Osteocyte (in vitro differentiated cells): ENCODE results near the gene COTL1. TPM values are rescaled to one million over a fixed set of nuclear protein-coding genes. Genes with fewer than 3 reads are reported as not detected.

ENCODE experiments used
- DNase-seq: peaks from one replicate; pipeline ENCODE4 v3.0.0; 2021; ENCODE audit warnings: mixed read lengths; ENCODE audit not compliant: unreplicated experiment; ENCODE audit errors: extremely low spot score
- H3K27ac Mint-ChIP-seq: one replicate; pipeline ENCODE4 v1.8.0; 2021; ENCODE audit warnings: mild to moderate bottlenecking, mixed read lengths; ENCODE audit not compliant: unreplicated experiment
- H3K27me3 Mint-ChIP-seq: one replicate; pipeline ENCODE4 v1.8.0; 2021; ENCODE audit warnings: mixed read lengths; ENCODE audit not compliant: unreplicated experiment
- H3K36me3 Mint-ChIP-seq: one replicate; pipeline ENCODE4 v1.8.0; 2021; ENCODE audit warnings: mixed read lengths; ENCODE audit not compliant: unreplicated experiment
- H3K4me1 Mint-ChIP-seq: one replicate; pipeline ENCODE4 v1.8.0; 2021; ENCODE audit warnings: mixed read lengths; ENCODE audit not compliant: unreplicated experiment
- H3K4me3 Mint-ChIP-seq: one replicate; pipeline ENCODE4 v1.8.0; 2021; ENCODE audit warnings: mild to moderate bottlenecking, moderate library complexity, mixed read lengths; ENCODE audit not compliant: unreplicated experiment
- H3K9me3 Mint-ChIP-seq: one replicate; pipeline ENCODE4 v1.8.0; 2021; ENCODE audit warnings: mixed read lengths; ENCODE audit not compliant: unreplicated experiment
- CTCF ChIP-seq: fragments of 200-600 bp; sonication (generic); IDR thresholded peaks from 2 replicates; pipeline ENCODE4 v1.5.0; 2021; ENCODE audit warnings: antibody characterized with exemption, mild to moderate bottlenecking, moderate library complexity
- total RNA-seq: library from RNA; stranded (reverse); gene quantifications from 2 replicates; pipeline ENCODE4 v1.2.1, GENCODE V29; 2021

Gene COTL1
- total RNA-seq, 1 donor from 2014 or later: 103 TPM

- TF ChIP-seq CTCF: no peak
Observed at GRCh38 chr16:84656649-84657048, 38.8 kb upstream of the COTL1 start.

GRCh38 chr16:84654998-84655397, 37.1 kb upstream of the COTL1 start:
- Mint-ChIP-seq H3K4me3 (no peak overlapping the region), H3K27ac (no peak overlapping the region), H3K9me3 (no peaks in the 10 kb centered on the region), H3K27me3 (no peaks in the 10 kb centered on the region), H3K36me3 (peaks cover 39% of the 10 kb centered on the region), H3K4me1 (peaks cover under 1% of the 10 kb centered on the region)
- no peak for DNase-seq
- no peak for TF ChIP-seq CTCF

More at GRCh38 chr16:84656649-84657048, 38.8 kb upstream of the COTL1 start:
- Mint-ChIP-seq H3K9me3 (no peaks in the 10 kb centered on the region), H3K27me3 (no peaks in the 10 kb centered on the region), H3K36me3 (peaks cover 41% of the 10 kb centered on the region), H3K4me3 (no peak overlapping the region), H3K27ac (no peak overlapping the region), H3K4me1 (no peaks in the 10 kb centered on the region)
- DNase-seq: no peak

- Mint-ChIP-seq H3K27ac (no peak overlapping the region), H3K4me1 (peaks cover 6% of the 10 kb centered on the region), H3K27me3 (no peaks in the 10 kb centered on the region), H3K36me3 (peaks cover 36% of the 10 kb centered on the region), H3K9me3 (no peaks in the 10 kb centered on the region), H3K4me3 (no peak overlapping the region)
- no peak for DNase-seq
- TF ChIP-seq CTCF: no peak
Observed at GRCh38 chr16:84654238-84654637, 36.4 kb upstream of the COTL1 start.

- DNase-seq: no peak
- no peaks in the 10 kb centered on the region for H3K27me3 Mint-ChIP-seq
- no peak overlapping the region for H3K4me3 Mint-ChIP-seq
- H3K36me3 Mint-ChIP-seq: peaks cover 19% of the 10 kb centered on the region
- TF ChIP-seq CTCF: no peak
- no peaks in the 10 kb centered on the region for H3K9me3 Mint-ChIP-seq
- no peak overlapping the region for H3K27ac Mint-ChIP-seq
- peaks cover 13% of the 10 kb centered on the region for H3K4me1 Mint-ChIP-seq
Observed at GRCh38 chr16:84652566-84652965, 34.7 kb upstream of the COTL1 start.

GRCh38 chr16:84650062-84650991, 32.4 kb upstream of the COTL1 start:
- H3K9me3 Mint-ChIP-seq: no peaks in the 10 kb centered on the region
- no peak for DNase-seq
- H3K36me3 Mint-ChIP-seq: peaks cover 11% of the 10 kb centered on the region
- peak overlapping the region; percentile 61 for H3K4me3 Mint-ChIP-seq
- peaks cover 15% of the 10 kb centered on the region for H3K4me1 Mint-ChIP-seq
- H3K27ac Mint-ChIP-seq: no peak overlapping the region
- no peaks in the 10 kb centered on the region for H3K27me3 Mint-ChIP-seq
- TF ChIP-seq CTCF: no peak
